ENCODE data around the gene CHCHD3. TPM values are rescaled to one million over a fixed set of nuclear protein-coding genes. Genes with fewer than 3 reads are reported as not detected.

CHCHD3 gene
- total and polyA plus RNA-seq, 9 of the 15 experiments (the other 6 are each of a cell fraction or from before 2014, with no cell fraction given): 66.2 to 279 (median 204) TPM

GRCh38 chr7:133019590-133019989 is 62.3 kb downstream of the CHCHD3 start (continued):
- TF ChIP-seq PBX2 (CRISPR knock-in tag; IDR thresholded peaks at IDR 0.05; ENCODE audit: low read depth): no peak
- TF ChIP-seq PBX2 (tag; conservative IDR thresholded peaks at IDR 0.05; ENCODE audit: low read depth): 0 out of 2 replicates have a peak, but pooled peaks have one; percentile 17
- no peak for TF ChIP-seq POLR2H (tag; IDR thresholded peaks at IDR 0.05; ENCODE audit: low read depth)
- no peak for TF ChIP-seq ZFP1 (CRISPR knock-in tag; IDR thresholded peaks at IDR 0.05)
- no peak for TF ChIP-seq ZFP30 (CRISPR knock-in tag; IDR thresholded peaks at IDR 0.05; ENCODE audit: borderline replicate concordance)
- TF ChIP-seq MCM7 (IDR thresholded peaks at IDR 0.05): no peak
- TF ChIP-seq BRD9 (IDR thresholded peaks at IDR 0.05; ENCODE audit: low read depth, partially characterized antibody): no peak
- no peak for TF ChIP-seq SAP30 (IDR thresholded peaks at IDR 0.05; ENCODE audit: borderline replicate concordance, insufficient read depth, low read depth, low read length, poor library complexity, severe bottlenecking)
- TF ChIP-seq KDM2B (CRISPR knock-in tag; IDR thresholded peaks at IDR 0.05): no peak
- no peak for TF ChIP-seq ID3 (CRISPR knock-in tag; IDR thresholded peaks at IDR 0.05)
- TF ChIP-seq ID3 (tag; IDR thresholded peaks at IDR 0.05): peak; percentile 96
- TF ChIP-seq XRCC4 (IDR thresholded peaks at IDR 0.05; ENCODE audit: extremely low read depth, insufficient read depth, insufficient read length): no peak
- peak; percentile 58 for TF ChIP-seq MEIS2 (IDR thresholded peaks at IDR 0.05; ENCODE audit: partially characterized antibody)
- TF ChIP-seq ZBTB17 (CRISPR knock-in tag; IDR thresholded peaks at IDR 0.05): no peak
- TF ChIP-seq EHMT2 (IDR thresholded peaks at IDR 0.05): no peak
- TF ChIP-seq FOXA1 (IDR thresholded peaks at IDR 0.05; ENCODE audit: borderline replicate concordance): no peak
- no peak for TF ChIP-seq MYBL2 (IDR thresholded peaks at IDR 0.05; ENCODE audit: low read depth)
- no peak for TF ChIP-seq MYBL2 (CRISPR knock-in tag; IDR thresholded peaks at IDR 0.05; ENCODE audit: borderline replicate concordance)
- TF ChIP-seq GATAD2B (IDR thresholded peaks at IDR 0.05; ENCODE audit: borderline replicate concordance): no peak

Measured in K562 (cell line).